Lower leg skin (tissue), 4 donors: ENCODE results near the gene GOLGA6L1. TPM values are rescaled to one million over a fixed set of nuclear protein-coding genes. Genes with fewer than 3 reads are reported as not detected.
"Not testable (repeated sequence)": the region's sequence is repeated elsewhere in the genome, so short reads cannot be mapped to it uniquely, and the experiment has no call there.

Experiments used
- DNase-seq, 2 donors: peaks; one replicate each; pipeline ENCODE4 v3.0.0-alpha.2; 2019; ENCODE audit warnings: low spot score in 2 of 2
- H3K4me3 ChIP-seq: fragments of 200-600 bp; sonication (generic); 2 replicates; pipeline ENCODE4 v1.5.1; 2017; ENCODE audit warnings: mild to moderate bottlenecking, low read depth; ENCODE audit not compliant: poor library complexity, severe bottlenecking
- POLR2A ChIP-seq, 2 donors: fragments of 450-650 bp; IDR thresholded peaks; one replicate each; pipeline ENCODE4 v1.6.1; 2016 to 2017; ENCODE audit warnings: antibody characterized with exemption in 2 of 2, mild to moderate bottlenecking in 1 of 2, moderate library complexity in 1 of 2
- WGBS, 2 donors: methylation state at CpG; one replicate each; pipeline ENCODE4 v1.1.5; 2018; 5-methylcytosine and 5-hydroxymethylcytosine counted together
- intact Hi-C: fragments of 100-400 bp; cut with DNase I; formaldehyde crosslinking; loops from one replicate; pipeline ENCODE4 v1.15.0; 2023; ENCODE audit warnings: low total_unique reads
- total RNA-seq, 4 donors: library from RNA; depleted of rRNA; stranded (reverse); fragments of >200 nt; gene quantifications; one replicate each; pipeline ENCODE4 v1.1.0, GENCODE V29; 2016
- TF ChIP-seq, protein P1 (sequence below), 3 donors: fragments of 450-650 bp; IDR thresholded peaks; one replicate each; pipeline ENCODE4 v1.5.1; 2016; ENCODE audit warnings: antibody characterized with exemption in 3 of 3, mild to moderate bottlenecking in 3 of 3, moderate library complexity in 2 of 3

Gene GOLGA6L1, protein sequence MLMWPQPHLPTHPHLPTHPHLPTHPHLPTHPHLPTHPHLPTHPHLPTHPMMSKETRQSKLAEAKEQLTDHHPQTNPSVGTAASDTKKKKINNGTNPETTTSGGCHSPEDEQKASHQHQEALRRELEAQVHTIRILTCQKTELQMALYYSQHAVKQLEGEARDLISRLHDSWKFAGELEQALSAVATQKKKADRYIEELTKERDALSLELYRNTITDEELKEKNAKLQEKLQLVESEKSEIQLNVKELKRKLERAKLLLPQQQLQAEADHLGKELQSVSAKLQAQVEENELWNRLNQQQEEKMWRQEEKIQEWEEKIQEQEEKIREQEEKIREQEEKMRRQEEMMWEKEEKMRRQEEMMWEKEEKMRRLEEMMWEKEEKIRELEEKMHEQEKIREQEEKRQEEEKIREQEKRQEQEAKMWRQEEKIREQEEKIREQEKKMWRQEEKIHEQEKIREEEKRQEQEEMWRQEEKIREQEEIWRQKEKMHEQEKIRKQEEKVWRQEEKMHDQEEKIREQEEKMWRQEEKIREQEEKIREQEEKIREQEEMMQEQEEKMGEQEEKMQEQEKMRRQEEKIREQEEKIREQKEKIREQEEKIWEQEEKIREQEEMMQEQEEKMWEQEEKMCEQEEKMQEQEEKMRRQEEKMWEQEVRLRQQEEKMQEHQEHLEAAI
- total RNA-seq, result not detected

DNA sequence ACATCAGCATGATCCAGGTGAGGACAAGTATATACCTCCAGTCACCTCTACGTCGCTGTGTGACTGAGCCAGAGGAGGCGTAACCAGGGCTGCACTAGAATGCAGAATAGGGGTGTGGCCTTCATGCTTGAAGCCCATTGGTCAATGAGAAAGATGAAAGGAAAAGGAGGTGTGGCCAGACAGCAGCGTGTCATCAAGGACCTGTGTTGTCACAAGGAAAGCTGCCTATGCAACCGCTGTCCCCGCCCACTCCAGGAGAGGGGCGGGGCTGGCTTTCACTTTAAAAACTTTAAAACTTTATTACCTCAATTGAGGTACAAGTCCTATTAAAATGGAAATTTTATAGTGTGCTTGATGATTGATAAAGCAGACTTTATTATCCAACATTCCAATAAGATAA, at the start of gene GOLGA6L1:
Gene GOLGA6L1 (minus strand): TSS at position 101 of the 400 bp plus-strand sequence. CDS start 91 bp downstream, at position 10.
- WGBS, 2 donors, result no CpG with 5 or more reads among the region's 7 CpGs
- DNase-seq, H3K4me3 ChIP-seq, intact Hi-C loops: not testable (repeated sequence)

DNA sequence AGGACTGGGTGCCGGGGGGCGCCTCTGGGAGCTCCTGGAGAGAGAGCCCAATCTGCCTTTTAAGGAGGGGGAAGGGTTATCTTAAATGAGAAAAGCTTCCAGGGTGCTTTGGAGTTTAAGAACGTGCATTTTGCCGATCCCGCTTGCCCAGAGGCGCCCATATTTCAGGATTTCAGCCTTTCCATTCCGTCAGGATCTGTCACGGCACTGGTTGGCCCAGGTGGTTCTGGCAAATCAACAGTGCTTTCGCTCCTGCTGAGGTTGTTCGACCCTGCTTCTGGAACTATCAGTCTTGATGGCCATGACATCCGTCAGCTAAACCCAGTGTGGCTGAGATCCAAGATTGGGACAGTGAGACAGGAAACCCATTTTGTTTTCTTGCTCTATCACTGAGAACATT, 44.6 kb upstream of the GOLGA6L1 start:
- peak in 1 of 2 donors; percentile 80 for DNase-seq
- H3K4me3 ChIP-seq, intact Hi-C loops: not testable (repeated sequence)
- WGBS, 2 donors, result 80 to 82% methylated on average over 9 to 11 of the region's 11 CpGs

DNA sequence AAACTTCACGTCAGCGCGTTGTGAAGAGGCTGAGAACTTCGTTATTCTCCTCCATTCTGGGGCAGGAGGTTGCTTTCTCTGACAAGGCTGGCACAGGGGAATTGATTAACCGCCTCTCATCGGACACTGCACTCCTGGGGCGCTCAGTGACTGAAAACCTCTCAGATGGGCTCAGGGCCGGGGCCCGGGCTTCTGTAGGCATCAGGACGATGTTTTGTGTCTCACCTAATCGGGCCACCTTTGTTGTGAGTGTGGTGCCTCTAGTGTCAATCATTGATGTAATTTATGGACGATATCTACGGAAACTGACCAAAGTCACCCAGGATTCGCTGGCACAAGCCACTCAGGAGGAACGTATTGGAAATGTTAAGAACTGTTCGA, 43.9 kb upstream of the GOLGA6L1 start:
- peak in 1 of 2 donors; percentile 72 for DNase-seq
- H3K4me3 ChIP-seq, intact Hi-C loops: not testable (repeated sequence)
- 88 to 93% methylated on average over 16 of the region's 16 CpGs for WGBS, 2 donors

DNA sequence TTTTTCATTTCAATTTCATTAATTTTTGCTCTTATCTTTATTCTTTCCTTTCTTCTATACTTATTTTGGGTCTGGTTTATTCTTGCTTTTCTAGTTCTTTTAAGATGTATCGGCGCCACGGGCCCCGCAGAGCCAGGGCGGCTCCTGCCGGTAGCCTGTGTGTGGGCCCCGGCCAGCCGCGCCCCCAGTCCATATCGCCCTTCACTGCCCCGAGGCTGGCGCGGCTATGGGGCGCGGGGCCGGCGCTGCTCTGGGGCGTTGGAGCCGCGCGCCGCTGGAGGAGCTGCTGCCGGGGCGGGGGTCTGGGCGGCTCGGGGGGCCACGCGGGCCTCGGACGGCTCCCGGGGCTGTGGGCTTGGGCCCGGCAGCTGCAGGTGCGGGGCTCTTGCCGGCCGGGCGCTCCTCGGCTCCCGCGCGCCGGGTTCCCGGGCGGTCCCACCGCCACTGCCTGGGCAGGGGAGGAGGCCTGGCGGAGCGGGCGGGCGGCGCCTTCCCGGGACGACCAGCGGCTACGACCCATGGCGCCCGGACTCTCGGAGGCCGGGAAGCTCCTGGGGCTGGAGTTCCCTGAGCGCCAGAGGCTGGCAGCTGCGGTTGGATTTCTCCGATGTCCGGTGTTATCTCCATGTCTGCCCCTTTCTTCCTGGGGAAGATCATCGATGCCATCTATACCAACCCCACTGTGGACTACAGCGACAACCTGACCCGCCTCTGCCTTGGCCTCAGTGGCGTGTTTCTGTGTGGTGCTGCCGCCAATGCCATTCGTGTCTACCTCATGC, 43.3 kb upstream of the GOLGA6L1 start:
- H3K4me3 ChIP-seq, intact Hi-C loops: not testable (repeated sequence)
- peak in 1 of 2 donors; percentile 68 for DNase-seq
- 21 to 24% methylated on average over 36 to 44 of the region's 67 CpGs for WGBS, 2 donors

DNA sequence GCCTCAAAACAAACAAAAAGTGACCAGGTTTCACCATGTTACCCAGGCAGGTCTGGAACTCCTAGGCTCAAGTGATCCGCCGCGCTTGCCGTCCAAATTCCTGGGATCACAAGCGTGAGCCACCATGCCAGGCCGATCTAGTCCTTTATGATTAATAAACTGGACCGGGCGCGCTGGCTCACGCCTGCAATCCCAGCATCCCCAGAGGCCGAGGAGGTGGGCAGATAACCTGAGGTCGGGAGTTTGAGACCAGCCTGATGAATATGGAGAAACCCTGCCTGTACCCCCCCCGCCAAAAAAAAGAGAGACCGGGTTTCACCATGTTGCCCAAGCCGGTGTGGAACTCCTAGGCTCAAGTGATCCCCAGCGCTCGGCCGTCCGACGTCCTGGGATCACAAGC, 40.1 kb upstream of the GOLGA6L1 start:
- DNase-seq, H3K4me3 ChIP-seq, intact Hi-C loops: not testable (repeated sequence)
- 90 to 93% methylated on average over 17 to 18 of the region's 20 CpGs for WGBS, 2 donors

DNA sequence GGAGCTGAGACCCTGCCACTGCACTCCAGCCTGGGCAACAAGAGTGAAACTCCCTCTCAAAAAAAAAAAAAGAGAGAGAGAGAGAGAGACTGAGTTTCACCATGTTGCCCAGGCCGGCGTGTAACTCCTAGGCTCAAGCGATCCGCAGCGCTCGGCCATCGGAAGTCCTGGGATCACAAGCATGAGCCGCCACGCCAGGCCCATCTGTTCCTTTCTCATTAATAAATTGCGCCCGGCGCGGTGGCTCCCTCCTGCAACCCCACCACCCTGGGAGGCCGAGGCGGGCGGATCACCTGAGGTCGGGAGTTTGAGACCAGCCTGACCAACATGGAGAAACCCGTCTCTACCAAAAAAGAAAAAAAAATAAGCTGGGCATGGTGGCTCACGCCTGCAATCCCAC, 39.0 kb upstream of the GOLGA6L1 start:
- DNase-seq, H3K4me3 ChIP-seq, intact Hi-C loops: not testable (repeated sequence)
- 95 to 96% methylated on average over 9 to 18 of the region's 19 CpGs for WGBS, 2 donors

DNA sequence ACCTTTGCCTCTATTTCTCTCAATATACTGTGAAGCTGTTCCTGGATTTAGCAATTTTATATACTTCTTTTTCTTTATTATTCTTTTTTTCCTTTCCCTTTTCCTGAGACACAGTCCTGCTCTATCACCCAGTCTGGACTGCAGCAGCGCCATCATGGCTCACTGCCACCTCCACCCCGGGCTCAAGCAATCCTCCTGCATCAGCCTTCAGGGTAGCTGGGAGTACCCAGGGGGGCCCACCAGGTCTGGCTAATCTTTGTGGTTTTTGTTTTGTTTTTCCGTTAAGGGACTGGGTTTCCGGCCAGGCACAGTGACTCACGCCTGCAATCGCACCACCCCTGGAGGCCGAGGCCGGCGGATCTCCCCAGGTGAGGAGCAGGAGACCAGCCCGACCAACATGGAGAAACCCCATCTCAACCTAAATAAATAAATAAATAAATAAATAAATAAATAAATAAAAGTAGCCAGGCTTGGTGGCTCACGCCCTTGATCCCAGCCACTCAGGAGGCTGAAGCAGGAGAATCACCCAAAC, 38.1 kb upstream of the GOLGA6L1 start:
- DNase-seq, H3K4me3 ChIP-seq, intact Hi-C loops: not testable (repeated sequence)
- WGBS, 2 donors, result 74 to 86% methylated on average over 3 to 7 of the region's 11 CpGs

DNA sequence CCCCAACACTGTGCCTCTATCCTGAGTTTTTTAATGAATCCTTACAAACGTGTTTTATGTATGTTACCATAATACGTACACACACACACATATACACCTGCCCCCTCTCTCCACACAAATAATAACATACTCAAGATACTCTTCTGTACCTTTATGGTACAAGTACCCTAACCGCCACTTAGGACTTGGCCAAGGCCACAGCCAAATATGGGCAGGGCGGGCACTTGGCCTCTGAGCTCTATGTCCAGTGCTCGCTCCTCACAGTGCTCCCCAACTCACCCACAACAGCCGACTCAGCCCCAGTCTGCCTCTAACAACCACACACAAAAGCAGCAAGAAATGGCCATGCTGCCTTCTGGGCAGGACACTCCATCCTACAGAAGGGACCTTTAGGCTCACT, 3.8 kb downstream of the GOLGA6L1 start:
- H3K4me3 ChIP-seq, intact Hi-C loops, DNase-seq: not testable (repeated sequence)
- no CpG with 5 or more reads among the region's 6 CpGs for WGBS, 2 donors

DNA sequence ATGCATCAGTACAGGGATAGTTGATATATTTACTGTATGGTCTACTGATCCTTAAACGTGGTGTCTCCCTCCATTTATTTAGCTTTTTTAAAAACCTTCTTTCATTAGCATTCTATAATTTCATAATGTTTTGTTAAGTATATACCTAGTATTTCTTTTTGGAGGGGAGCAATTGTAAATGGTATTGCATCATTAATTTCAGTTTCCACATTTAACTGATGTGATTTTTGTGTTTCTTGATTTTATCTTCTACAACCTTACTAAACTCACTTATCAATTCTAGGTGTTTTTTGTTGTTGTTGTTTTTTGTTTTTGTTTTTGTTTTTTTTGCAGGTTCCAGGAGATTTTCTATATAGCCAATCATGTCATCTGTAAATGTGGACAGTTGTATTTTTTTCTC, 18.4 kb downstream of the GOLGA6L1 start:
- no peak overlapping the region for H3K4me3 ChIP-seq
- intact Hi-C loops, result no loop called here
- no peak for DNase-seq
- TF ChIP-seq POLR2A (IDR thresholded peaks at IDR 0.05), result no peak
- TF ChIP-seq, protein P1, sequence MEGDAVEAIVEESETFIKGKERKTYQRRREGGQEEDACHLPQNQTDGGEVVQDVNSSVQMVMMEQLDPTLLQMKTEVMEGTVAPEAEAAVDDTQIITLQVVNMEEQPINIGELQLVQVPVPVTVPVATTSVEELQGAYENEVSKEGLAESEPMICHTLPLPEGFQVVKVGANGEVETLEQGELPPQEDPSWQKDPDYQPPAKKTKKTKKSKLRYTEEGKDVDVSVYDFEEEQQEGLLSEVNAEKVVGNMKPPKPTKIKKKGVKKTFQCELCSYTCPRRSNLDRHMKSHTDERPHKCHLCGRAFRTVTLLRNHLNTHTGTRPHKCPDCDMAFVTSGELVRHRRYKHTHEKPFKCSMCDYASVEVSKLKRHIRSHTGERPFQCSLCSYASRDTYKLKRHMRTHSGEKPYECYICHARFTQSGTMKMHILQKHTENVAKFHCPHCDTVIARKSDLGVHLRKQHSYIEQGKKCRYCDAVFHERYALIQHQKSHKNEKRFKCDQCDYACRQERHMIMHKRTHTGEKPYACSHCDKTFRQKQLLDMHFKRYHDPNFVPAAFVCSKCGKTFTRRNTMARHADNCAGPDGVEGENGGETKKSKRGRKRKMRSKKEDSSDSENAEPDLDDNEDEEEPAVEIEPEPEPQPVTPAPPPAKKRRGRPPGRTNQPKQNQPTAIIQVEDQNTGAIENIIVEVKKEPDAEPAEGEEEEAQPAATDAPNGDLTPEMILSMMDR (IDR thresholded peaks at IDR 0.05), result no peak
- 53 to 66% methylated on average over 1 of the region's 1 CpG for WGBS, 2 donors
